M059J (cell line): ENCODE results near the gene SPATC1L. TPM values are rescaled to one million over a fixed set of nuclear protein-coding genes. Genes with fewer than 3 reads are reported as not detected.

Source experiments
- DNase-seq: peaks from one replicate; pipeline ENCODE4 v3.0.0-alpha.2; 2012; ENCODE audit warnings: low read depth
- total RNA-seq: library from RNA; depleted of rRNA; stranded (reverse); fragments of >200 nt; shearing (Covaris generic); gene quantifications from 2 replicates; pipeline ENCODE4 v1.2.3, GENCODE V29; 2014

The SPATC1L gene
- total RNA-seq, 1 experiment from 2014 or later, result 21.6 TPM

- DNase-seq, result no peak
These were observed 20.9 kb downstream of the SPATC1L start for GRCh38 chr21:46163380-46163779.

- DNase-seq, result no peak
These were observed 22.3 kb downstream of the SPATC1L start for GRCh38 chr21:46161633-46162592.

- DNase-seq, result no peak
These were observed 23.2 kb downstream of the SPATC1L start for GRCh38 chr21:46160907-46161632.

- no peak for DNase-seq
These were observed 23.7 kb downstream of the SPATC1L start for GRCh38 chr21:46160657-46160906.

- DNase-seq, result no peak
These were observed 24.2 kb downstream of the SPATC1L start for GRCh38 chr21:46159841-46160656.

GRCh38 chr21:46159390-46159789, 24.9 kb downstream of the SPATC1L start:
- peak; percentile 44 for DNase-seq

- DNase-seq, result no peak
These were observed 25.5 kb downstream of the SPATC1L start for GRCh38 chr21:46158666-46159300.

- DNase-seq, result no peak
These were observed 26.2 kb downstream of the SPATC1L start for GRCh38 chr21:46157987-46158451.

- DNase-seq, result no peak
These were observed 26.8 kb downstream of the SPATC1L start for GRCh38 chr21:46157396-46157986.

GRCh38 chr21:46156678-46157077, 27.6 kb downstream of the SPATC1L start:
- no peak for DNase-seq

- DNase-seq, result no peak
These were observed 27.9 kb downstream of the SPATC1L start for GRCh38 chr21:46156378-46156645.

- no peak for DNase-seq
These were observed 28.5 kb downstream of the SPATC1L start, which contains the start of gene FTCD for GRCh38 chr21:46155514-46156377. TSS of gene FTCD (minus strand) at chr21:46155579. CDS start at chr21:46155523, 56 bp downstream.

- DNase-seq, result no peak
These were observed 29.2 kb downstream of the SPATC1L start for GRCh38 chr21:46154955-46155513.

GRCh38 chr21:46154155-46154954, 29.9 kb downstream of the SPATC1L start:
- DNase-seq, result no peak

- peak; percentile 25 for DNase-seq
These were observed 30.8 kb downstream of the SPATC1L start for GRCh38 chr21:46153247-46154154.

GRCh38 chr21:46152927-46153246, 31.4 kb downstream of the SPATC1L start:
- no peak for DNase-seq

- no peak for DNase-seq
These were observed 32.0 kb downstream of the SPATC1L start for GRCh38 chr21:46151989-46152926.
